K562 (cell line): ENCODE results near the gene PLOD1. TPM values are rescaled to one million over a fixed set of nuclear protein-coding genes. Genes with fewer than 3 reads are reported as not detected.
A peak's percentile ranks its signal among the peaks of the same experiment; 100 is the strongest.

Experiments
- ATAC-seq: fragments of 200-7000 bp; cut with Tn5 transposase; 3 replicates; pipeline ENCODE4 v1.9.1; 2020; ENCODE audit warnings: moderate library complexity
- BruUV-seq: library from RNA; stranded (reverse); fragments of 400-500 nt; replicated peaks from 2 replicates; lab custom pipeline; 2021; lab: Mats Ljungman, UMichigan
- CTCF ChIA-PET: fragments of 300-600 bp; formaldehyde crosslinking; extraction: SDS; loops from one replicate; lab custom pipeline; 2021; ENCODE audit warnings: low intra/inter-chr PET ratio; lab: Yijun Ruan, JAX
- POLR2A ChIA-PET: fragments of 300-600, 350-650 bp; sonication (Branson Sonifier 250); formaldehyde crosslinking; extraction: SDS; loops from one replicate; lab custom pipeline; 2021; ENCODE audit warnings: antibody characterized with exemption, inconsistent platforms; lab: Yijun Ruan, JAX
- DNase-seq, 4 experiments: peaks; one replicate each; pipeline versions ENCODE4 v3.0.0 to v3.0.0-alpha.2; 2011 to 2018; ENCODE audit warnings: low spot score in 3 of 4, mixed read lengths in 3 of 4; ENCODE audit errors: extremely low read depth in 1 of 4
- FAIRE-seq: peaks from 2 replicates; lab custom pipeline; 2011; peaks lifted over from hg19 to GRCh38; lab: Jason Lieb, UNC
- H2AFZ ChIP-seq: 2 replicates; pipeline ENCODE4 v1.6.0; 2011; ENCODE audit warnings: low read depth, low read length, control low read depth, inconsistent platforms
- H3K27ac ChIP-seq: fragments of 200-600 bp; 3 replicates; pipeline ENCODE4 v1.8.0; 2011; ENCODE audit warnings: low read depth, mild to moderate bottlenecking, control low read depth, inconsistent platforms, low read length, moderate library complexity, mixed read lengths; ENCODE audit errors: extremely low read depth
- H3K27me3 ChIP-seq, 2 experiments: fragments of 300-600 bp in 1 of 2; 2 replicates in 1 of 2; 3 replicates in 1 of 2; pipeline versions ENCODE4 v1.6.0 to v1.8.0; 2011; ENCODE audit warnings: inconsistent platforms in 2 of 2, low read length in 2 of 2, mild to moderate bottlenecking in 1 of 2, mixed read lengths in 1 of 2, moderate library complexity in 1 of 2; ENCODE audit not compliant: control insufficient read depth in 2 of 2, insufficient read depth in 2 of 2
- H3K36me3 ChIP-seq: fragments of 300-600 bp; 3 replicates; pipeline ENCODE4 v1.8.0; 2011; ENCODE audit warnings: mild to moderate bottlenecking, low read length, inconsistent platforms; ENCODE audit not compliant: control insufficient read depth, insufficient read depth
- H3K4me1 ChIP-seq, 2 experiments: fragments of 200-600 bp in 1 of 2; replicated peaks in 1 of 2; 2 replicates in 1 of 2; 3 replicates in 1 of 2; pipeline versions ENCODE4 v1.5.1 to v1.8.0; 2011; ENCODE audit warnings: inconsistent platforms in 2 of 2, low read length in 2 of 2, mild to moderate bottlenecking in 1 of 2, mixed read lengths in 1 of 2, moderate library complexity in 1 of 2; ENCODE audit not compliant: control insufficient read depth in 2 of 2, insufficient read depth in 2 of 2
- H3K4me2 ChIP-seq: 2 replicates; pipeline ENCODE4 v1.6.1; 2011; ENCODE audit warnings: low read length, control low read depth, inconsistent platforms, mixed read lengths; ENCODE audit not compliant: insufficient read depth
- H3K4me3 ChIP-seq: fragments of 200-600 bp; sonication (generic), shearing (Covaris generic); 2 replicates; pipeline ENCODE4 v1.5.1; 2016; ENCODE audit warnings: control low read depth, inconsistent platforms
- H3K79me2 ChIP-seq: fragments of 200-600 bp; 3 replicates; pipeline ENCODE4 v1.8.0; 2011; ENCODE audit warnings: low read length, inconsistent platforms; ENCODE audit not compliant: control insufficient read depth, insufficient read depth
- H3K9ac ChIP-seq, 2 experiments: 2 replicates each; pipeline versions ENCODE4 v1.6.0 to v1.6.1; 2011; ENCODE audit warnings: low read depth in 2 of 2, low read length in 2 of 2, control low read depth in 1 of 2, inconsistent platforms in 1 of 2, mild to moderate bottlenecking in 1 of 2, mixed read lengths in 1 of 2; ENCODE audit not compliant: insufficient read depth in 1 of 2
- H3K9me1 ChIP-seq: one replicate; pipeline ENCODE4 v1.6.0; 2011; ENCODE audit warnings: inconsistent platforms, mild to moderate bottlenecking, low read length, moderate library complexity; ENCODE audit not compliant: control insufficient read depth, insufficient read depth
- H3K9me3 ChIP-seq: replicated peaks from 2 replicates; pipeline ENCODE4 v1.5.1; 2011; ENCODE audit warnings: low read depth, low read length, inconsistent platforms; ENCODE audit not compliant: control insufficient read depth, insufficient read depth
- H4K20me1 ChIP-seq: replicated peaks from 2 replicates; pipeline ENCODE4 v1.6.1; 2011; ENCODE audit warnings: low read length, inconsistent platforms, mixed read lengths; ENCODE audit not compliant: control insufficient read depth, insufficient read depth
- CHD4 ChIP-seq: fragments of 200-600 bp; sonication (generic); IDR thresholded peaks from 3 replicates; pipeline ENCODE4 v1.6.1; 2012; ENCODE audit warnings: low read depth, mild to moderate bottlenecking, mixed read lengths, low read length, inconsistent platforms; ENCODE audit not compliant: insufficient read depth, insufficient replicate concordance, poor library complexity, severe bottlenecking
- DMBX1 ChIP-seq: fragments of 250-450 bp; sonication (Bioruptor Pico); IDR thresholded peaks from 2 replicates; pipeline ENCODE4 v1.8.0; 2022; ENCODE audit warnings: inconsistent platforms, mild to moderate bottlenecking, moderate library complexity, borderline replicate concordance
- HDGF ChIP-seq: fragments of 450-650 bp; IDR thresholded peaks from 2 replicates; pipeline ENCODE4 v1.6.1; 2016
- KDM1A ChIP-seq, 2 experiments: fragments of 450-650 bp; IDR thresholded peaks; 2 replicates each; pipeline ENCODE4 v1.6.1; 2016; ENCODE audit warnings: mild to moderate bottlenecking in 2 of 2
- NELFE ChIP-seq: IDR thresholded peaks from 2 replicates; pipeline ENCODE4 v1.6.1; 2011; ENCODE audit warnings: mild to moderate bottlenecking; ENCODE audit not compliant: insufficient read depth, insufficient read length
- NR1H2 ChIP-seq: sonication (generic); formaldehyde crosslinking; IDR thresholded peaks from 2 replicates; pipeline ENCODE4 v1.4.0; 2020; ENCODE audit warnings: mild to moderate bottlenecking, missing genetic modification reagents
- ZFP36 ChIP-seq: fragments of 150-350 bp; IDR thresholded peaks from 2 replicates; pipeline ENCODE4 v1.6.1; 2018; ENCODE audit warnings: low read length, low read depth; ENCODE audit not compliant: partially characterized antibody
- WGBS: fragments of 100-300 bp; shearing (Covaris generic); methylation state at CpG from one replicate; pipeline ENCODE4 v1.1.6; 2016; ENCODE audit warnings: low coverage, mixed read lengths; ENCODE audit not compliant: insufficient coverage; ENCODE audit errors: missing lambda C conversion rate; 5-methylcytosine and 5-hydroxymethylcytosine counted together
- in situ Hi-C: fragments of 300-500 bp; cut with MboI; formaldehyde crosslinking; loops from 4 replicates; pipeline ENCODE4 v1.15.0; 2018; ENCODE audit warnings: inconsistent platforms, mixed read lengths
- intact Hi-C: fragments of 100-400 bp; cut with micrococcal nuclease; formaldehyde crosslinking; loops from 2 replicates; pipeline ENCODE4 v1.14.2; 2022
- polyA plus RNA-seq, 8 experiments: library from polyadenylated mRNA; depleted of rRNA in 4 of 8; stranded (reverse) in 5 of 8; unstranded in 3 of 8; fragments of >200 nt; fragmentation: Nextera tagmentation in 2 of 8; fragmentation: Illumina TruSeq in 1 of 8; extraction: Ambion mirVana in 2 of 8; extraction: Trizol in 1 of 8; gene quantifications; 2 replicates each; pipeline versions ENCODE4 v1.2.1 to v1.2.3, GENCODE V29; 2011 to 2014; ENCODE audit warnings: inconsistent platforms in 1 of 8, missing spikeins in 1 of 8
- total RNA-seq, 7 experiments: library from RNA; depleted of rRNA in 6 of 7; stranded (reverse); fragments of >200 nt in 6 of 7; fragmentation: Illumina TruSeq in 2 of 7; extraction: Trizol in 2 of 7; gene quantifications; 2 replicates each; pipeline versions ENCODE4 v1.2.1 to v1.2.3, GENCODE V29; 2011 to 2021; ENCODE audit warnings: low replicate concordance in 1 of 7
- TF ChIP-seq, protein P1 (sequence below), 3 experiments: fragments of 200-800 bp in 1 of 3; fragments of 250-450 bp in 1 of 3; fragments of 450-650 bp in 1 of 3; sonication (Bioruptor Pico) in 1 of 3; sonication (Bioruptor generic) in 1 of 3; formaldehyde crosslinking in 1 of 3; IDR thresholded peaks; 2 replicates each; pipeline versions ENCODE4 v1.6.1 to v1.8.0; 2016 to 2022; ENCODE audit warnings: mild to moderate bottlenecking in 2 of 3, missing genetic modification characterization in 2 of 3, missing compliant biosample characterization in 1 of 3, moderate library complexity in 1 of 3
- TF ChIP-seq, protein P2 (sequence below): fragments of 200-800 bp; sonication (Bioruptor generic); IDR thresholded peaks from 2 replicates; pipeline ENCODE4 v1.6.1; 2017; ENCODE audit warnings: missing genetic modification characterization, missing compliant biosample characterization
- TF ChIP-seq, protein P3 (sequence below): sonication (generic); formaldehyde crosslinking; IDR thresholded peaks from 2 replicates; pipeline ENCODE4 v1.8.0; 2022; ENCODE audit warnings: mild to moderate bottlenecking, missing genetic modification reagents

PLOD1 gene
- total and polyA plus RNA-seq, 9 of the 15 experiments (the other 6 are each of a cell fraction or from before 2014, with no cell fraction given) = 16.6 to 90.8 (median 52.7) TPM

DNA sequence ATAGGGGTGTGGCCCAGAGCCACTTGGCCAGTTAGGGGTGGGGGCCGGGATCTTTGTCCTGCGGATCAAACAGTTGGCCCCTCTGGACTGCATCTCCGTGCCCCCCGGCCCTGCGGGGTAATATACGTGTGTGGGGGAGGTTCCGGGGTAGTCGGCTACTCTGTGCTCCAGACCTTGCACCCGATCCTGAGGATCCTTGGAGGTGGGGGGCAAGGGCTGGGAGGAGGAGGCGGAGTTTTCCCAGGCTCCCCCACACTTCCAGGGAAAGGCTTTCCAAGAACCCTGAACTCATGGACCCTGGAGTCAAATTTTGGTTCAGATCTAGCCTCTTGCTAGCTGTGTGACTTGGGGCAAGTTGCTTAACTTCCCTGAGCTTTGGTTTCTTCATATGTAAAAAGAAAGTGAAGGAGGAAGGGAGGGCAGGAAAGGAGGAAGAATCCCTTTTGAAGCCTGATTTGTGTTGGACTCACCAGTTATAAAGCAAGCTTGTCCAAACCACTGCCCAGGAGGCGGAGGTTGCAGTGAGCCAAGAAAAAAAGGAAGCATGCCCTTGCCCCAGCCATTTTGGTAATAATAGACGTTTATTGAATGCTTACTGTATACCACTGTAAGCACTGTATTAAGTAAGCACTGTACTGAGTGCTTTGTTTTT is 85.5 kb downstream of the PLOD1 start:
- Histone ChIP-seq H2AFZ (peak overlapping the region; percentile 84), H3K4me2 (peak overlapping the region; percentile 92)
- intact Hi-C loops = loop anchor here (2.0 to 5.0 kb wide), 4 partner anchors 15 to 113 kb away; partner anchors contain the start of gene PLOD1
- TF ChIP-seq NELFE = no peak
- 0 out of 2 replicates have a peak, but pooled peaks have one; percentile 30 for TF ChIP-seq DMBX1 (CRISPR knock-in tag)
- peak; percentile 89 for TF ChIP-seq HDGF
- TF ChIP-seq, protein P1, sequence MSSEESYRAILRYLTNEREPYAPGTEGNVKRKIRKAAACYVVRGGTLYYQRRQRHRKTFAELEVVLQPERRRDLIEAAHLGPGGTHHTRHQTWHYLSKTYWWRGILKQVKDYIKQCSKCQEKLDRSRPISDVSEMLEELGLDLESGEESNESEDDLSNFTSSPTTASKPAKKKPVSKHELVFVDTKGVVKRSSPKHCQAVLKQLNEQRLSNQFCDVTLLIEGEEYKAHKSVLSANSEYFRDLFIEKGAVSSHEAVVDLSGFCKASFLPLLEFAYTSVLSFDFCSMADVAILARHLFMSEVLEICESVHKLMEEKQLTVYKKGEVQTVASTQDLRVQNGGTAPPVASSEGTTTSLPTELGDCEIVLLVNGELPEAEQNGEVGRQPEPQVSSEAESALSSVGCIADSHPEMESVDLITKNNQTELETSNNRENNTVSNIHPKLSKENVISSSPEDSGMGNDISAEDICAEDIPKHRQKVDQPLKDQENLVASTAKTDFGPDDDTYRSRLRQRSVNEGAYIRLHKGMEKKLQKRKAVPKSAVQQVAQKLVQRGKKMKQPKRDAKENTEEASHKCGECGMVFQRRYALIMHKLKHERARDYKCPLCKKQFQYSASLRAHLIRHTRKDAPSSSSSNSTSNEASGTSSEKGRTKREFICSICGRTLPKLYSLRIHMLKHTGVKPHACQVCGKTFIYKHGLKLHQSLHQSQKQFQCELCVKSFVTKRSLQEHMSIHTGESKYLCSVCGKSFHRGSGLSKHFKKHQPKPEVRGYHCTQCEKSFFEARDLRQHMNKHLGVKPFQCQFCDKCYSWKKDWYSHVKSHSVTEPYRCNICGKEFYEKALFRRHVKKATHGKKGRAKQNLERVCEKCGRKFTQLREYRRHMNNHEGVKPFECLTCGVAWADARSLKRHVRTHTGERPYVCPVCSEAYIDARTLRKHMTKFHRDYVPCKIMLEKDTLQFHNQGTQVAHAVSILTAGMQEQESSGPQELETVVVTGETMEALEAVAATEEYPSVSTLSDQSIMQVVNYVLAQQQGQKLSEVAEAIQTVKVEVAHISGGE (CRISPR knock-in tag; IDR thresholded peaks at IDR 0.05) = 0 out of 6 replicates have a peak, but pooled peaks of 1 of the 3 experiments have one; percentile 18
- TF ChIP-seq, protein P2, sequence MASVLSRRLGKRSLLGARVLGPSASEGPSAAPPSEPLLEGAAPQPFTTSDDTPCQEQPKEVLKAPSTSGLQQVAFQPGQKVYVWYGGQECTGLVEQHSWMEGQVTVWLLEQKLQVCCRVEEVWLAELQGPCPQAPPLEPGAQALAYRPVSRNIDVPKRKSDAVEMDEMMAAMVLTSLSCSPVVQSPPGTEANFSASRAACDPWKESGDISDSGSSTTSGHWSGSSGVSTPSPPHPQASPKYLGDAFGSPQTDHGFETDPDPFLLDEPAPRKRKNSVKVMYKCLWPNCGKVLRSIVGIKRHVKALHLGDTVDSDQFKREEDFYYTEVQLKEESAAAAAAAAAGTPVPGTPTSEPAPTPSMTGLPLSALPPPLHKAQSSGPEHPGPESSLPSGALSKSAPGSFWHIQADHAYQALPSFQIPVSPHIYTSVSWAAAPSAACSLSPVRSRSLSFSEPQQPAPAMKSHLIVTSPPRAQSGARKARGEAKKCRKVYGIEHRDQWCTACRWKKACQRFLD = 0 out of 2 replicates have a peak, but pooled peaks have one; percentile 19
- TF ChIP-seq NR1H2 = no peak
- peak; percentile 69 for TF ChIP-seq CHD4
- TF ChIP-seq, protein P3, sequence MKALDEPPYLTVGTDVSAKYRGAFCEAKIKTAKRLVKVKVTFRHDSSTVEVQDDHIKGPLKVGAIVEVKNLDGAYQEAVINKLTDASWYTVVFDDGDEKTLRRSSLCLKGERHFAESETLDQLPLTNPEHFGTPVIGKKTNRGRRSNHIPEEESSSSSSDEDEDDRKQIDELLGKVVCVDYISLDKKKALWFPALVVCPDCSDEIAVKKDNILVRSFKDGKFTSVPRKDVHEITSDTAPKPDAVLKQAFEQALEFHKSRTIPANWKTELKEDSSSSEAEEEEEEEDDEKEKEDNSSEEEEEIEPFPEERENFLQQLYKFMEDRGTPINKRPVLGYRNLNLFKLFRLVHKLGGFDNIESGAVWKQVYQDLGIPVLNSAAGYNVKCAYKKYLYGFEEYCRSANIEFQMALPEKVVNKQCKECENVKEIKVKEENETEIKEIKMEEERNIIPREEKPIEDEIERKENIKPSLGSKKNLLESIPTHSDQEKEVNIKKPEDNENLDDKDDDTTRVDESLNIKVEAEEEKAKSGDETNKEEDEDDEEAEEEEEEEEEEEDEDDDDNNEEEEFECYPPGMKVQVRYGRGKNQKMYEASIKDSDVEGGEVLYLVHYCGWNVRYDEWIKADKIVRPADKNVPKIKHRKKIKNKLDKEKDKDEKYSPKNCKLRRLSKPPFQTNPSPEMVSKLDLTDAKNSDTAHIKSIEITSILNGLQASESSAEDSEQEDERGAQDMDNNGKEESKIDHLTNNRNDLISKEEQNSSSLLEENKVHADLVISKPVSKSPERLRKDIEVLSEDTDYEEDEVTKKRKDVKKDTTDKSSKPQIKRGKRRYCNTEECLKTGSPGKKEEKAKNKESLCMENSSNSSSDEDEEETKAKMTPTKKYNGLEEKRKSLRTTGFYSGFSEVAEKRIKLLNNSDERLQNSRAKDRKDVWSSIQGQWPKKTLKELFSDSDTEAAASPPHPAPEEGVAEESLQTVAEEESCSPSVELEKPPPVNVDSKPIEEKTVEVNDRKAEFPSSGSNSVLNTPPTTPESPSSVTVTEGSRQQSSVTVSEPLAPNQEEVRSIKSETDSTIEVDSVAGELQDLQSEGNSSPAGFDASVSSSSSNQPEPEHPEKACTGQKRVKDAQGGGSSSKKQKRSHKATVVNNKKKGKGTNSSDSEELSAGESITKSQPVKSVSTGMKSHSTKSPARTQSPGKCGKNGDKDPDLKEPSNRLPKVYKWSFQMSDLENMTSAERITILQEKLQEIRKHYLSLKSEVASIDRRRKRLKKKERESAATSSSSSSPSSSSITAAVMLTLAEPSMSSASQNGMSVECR (CRISPR knock-in tag) = no peak; the same call in 1 of the 2 replicates
- TF ChIP-seq KDM1A (IDR thresholded peaks at IDR 0.05) = peak; percentile 83 to 93
- TF ChIP-seq ZFP36 = peak; percentile 95

More for the DNA sequence above, 85.5 kb downstream of the PLOD1 start:
- Histone ChIP-seq H3K4me3 (peak overlapping the region; percentile 69), H3K27ac (peak overlapping the region; percentile 75), H3K36me3 (peaks cover 32% of the 10 kb centered on the region), H3K9me3 (no peaks in the 10 kb centered on the region), H3K4me1 (peaks cover 14 to 46% of the 10 kb centered on the region in 2 experiments), H3K27me3 (no peaks in the 10 kb centered on the region), H4K20me1 (no peaks in the 10 kb centered on the region), H3K9ac (peak overlapping the region; percentile 84 to 96), H3K9me1 (no peaks in the 10 kb centered on the region), H3K79me2 (peaks cover 34% of the 10 kb centered on the region)
- ATAC-seq = peak; percentile 11; the same call in 2 of the 3 replicates
- 5% methylated on average over 12 of the region's 12 CpGs for WGBS
- ChIA-PET CTCF (no interaction called here), POLR2A (interaction anchor here (0.6 to 3.0 kb wide), 11 partner anchors 9 to 441 kb away, joined by 3 to 60 read pairs (median 7); no protein-coding TSS in a partner anchor)
- in situ Hi-C loops = no loop called here
- DNase-seq = peak in 3 of 4 experiments; percentile 54 to 73 (median 69)
- FAIRE-seq = peak; percentile 79
- no TSS peak for BruUV-seq
